ENCODE results near the gene SMPD4. TPM values are rescaled to one million over a fixed set of nuclear protein-coding genes. Genes with fewer than 3 reads are reported as not detected.
"Not testable (repeated sequence)": the region's sequence is repeated elsewhere in the genome, so short reads cannot be mapped to it uniquely, and the experiment has no call there.

SMPD4 gene
- total RNA-seq, 4 donors from 2014 or later, result 34.1 to 74.6 (median 59.0) TPM

- TF ChIP-seq, protein P1, sequence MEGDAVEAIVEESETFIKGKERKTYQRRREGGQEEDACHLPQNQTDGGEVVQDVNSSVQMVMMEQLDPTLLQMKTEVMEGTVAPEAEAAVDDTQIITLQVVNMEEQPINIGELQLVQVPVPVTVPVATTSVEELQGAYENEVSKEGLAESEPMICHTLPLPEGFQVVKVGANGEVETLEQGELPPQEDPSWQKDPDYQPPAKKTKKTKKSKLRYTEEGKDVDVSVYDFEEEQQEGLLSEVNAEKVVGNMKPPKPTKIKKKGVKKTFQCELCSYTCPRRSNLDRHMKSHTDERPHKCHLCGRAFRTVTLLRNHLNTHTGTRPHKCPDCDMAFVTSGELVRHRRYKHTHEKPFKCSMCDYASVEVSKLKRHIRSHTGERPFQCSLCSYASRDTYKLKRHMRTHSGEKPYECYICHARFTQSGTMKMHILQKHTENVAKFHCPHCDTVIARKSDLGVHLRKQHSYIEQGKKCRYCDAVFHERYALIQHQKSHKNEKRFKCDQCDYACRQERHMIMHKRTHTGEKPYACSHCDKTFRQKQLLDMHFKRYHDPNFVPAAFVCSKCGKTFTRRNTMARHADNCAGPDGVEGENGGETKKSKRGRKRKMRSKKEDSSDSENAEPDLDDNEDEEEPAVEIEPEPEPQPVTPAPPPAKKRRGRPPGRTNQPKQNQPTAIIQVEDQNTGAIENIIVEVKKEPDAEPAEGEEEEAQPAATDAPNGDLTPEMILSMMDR (IDR thresholded peaks at IDR 0.05), result peak in 4 of 6 experiments; percentile 87 to 93 (median 92)
- peak in 1 of 2 donors; percentile 52 for TF ChIP-seq POLR2A (IDR thresholded peaks at IDR 0.05)
- Histone ChIP-seq H3K4me3 (replicated peaks in 1 of 3) (peak within 1 kb of the TSS; percentile 41 to 97 (median 89)), H3K4me1 (peaks cover 20 to 29% of the 10 kb centered on the region in 2 donors), H3K27ac (peak within 1 kb of the TSS; percentile 87 to 95 (median 94))
- DNase-seq, result peak; percentile 85 to 88
- H3K36me3 ChIP-seq; H3K27me3 ChIP-seq; H3K9me3 ChIP-seq; intact Hi-C loops (cut with DNase I): not testable (repeated sequence)
- WGBS, 2 donors, result 0% methylated on average over 16 of the region's 86 CpGs; no CpG with 5 or more reads in 1 of the 2 donors
Measured at GRCh38 chr2:130181880-130182682, 679 bp upstream of the SMPD4 start, which contains the start of gene MZT2B. Gene MZT2B (plus strand): TSS chr2:130182262. CDS start chr2:130182283, 21 bp downstream.

DNA sequence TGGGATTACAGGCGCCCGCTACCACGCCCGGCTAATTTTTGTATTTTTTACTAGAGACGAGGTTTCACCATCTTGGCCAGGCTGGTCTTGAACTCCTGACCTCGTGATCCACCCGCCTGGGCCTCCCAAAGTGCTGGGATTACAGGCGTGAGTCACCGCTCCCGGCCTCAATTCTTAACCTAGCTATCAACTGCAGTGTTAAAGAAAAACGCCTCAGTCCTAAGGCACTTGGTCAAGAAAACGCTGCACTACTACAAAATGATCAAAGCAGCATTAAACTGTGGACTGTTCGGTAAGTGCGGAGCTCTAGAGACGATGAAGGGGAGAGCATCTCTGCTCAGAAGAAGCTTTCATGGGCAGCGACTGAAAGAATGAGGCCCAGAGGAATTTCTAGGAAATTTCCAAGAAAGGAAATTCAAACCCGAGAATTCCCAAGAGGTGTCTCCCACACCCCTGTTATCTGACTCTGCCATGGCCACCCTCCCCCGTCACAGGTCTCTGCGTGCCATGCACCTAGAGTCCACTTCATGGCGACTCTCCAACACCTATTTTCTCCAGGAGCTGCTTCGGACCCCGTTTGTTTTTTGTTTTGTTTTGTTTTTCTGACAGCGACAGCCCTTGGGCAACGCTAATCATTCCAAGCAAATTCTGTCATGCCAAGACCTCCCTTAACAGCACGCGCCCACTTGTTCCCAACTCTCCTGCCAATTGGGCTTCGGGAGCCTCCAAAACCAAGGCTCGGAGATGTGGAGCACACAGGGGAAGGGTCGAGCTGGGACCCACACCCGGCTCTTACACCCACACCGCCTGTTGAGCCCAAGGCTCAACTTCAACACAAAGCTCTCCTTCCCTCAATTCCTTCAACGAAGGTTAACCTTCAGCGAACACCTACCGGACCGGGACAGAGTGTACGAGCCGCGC, 738 bp downstream of the SMPD4 start:
- DNase-seq; H3K36me3 ChIP-seq; intact Hi-C loops (cut with DNase I); H3K27me3 ChIP-seq; H3K9me3 ChIP-seq: not testable (repeated sequence)
- peak overlapping the region; percentile 87 to 95 (median 94) for H3K27ac ChIP-seq
- WGBS, 2 donors, result 25 to 28% methylated on average over 35 to 37 of the region's 38 CpGs
- peaks cover 20 to 29% of the 10 kb centered on the region in 2 donors for H3K4me1 ChIP-seq
- peak overlapping the region; percentile 27 to 97 (median 89) for H3K4me3 ChIP-seq (replicated peaks in 1 of 3)

- H3K27me3 ChIP-seq; H3K27ac ChIP-seq; intact Hi-C loops (cut with DNase I); DNase-seq; H3K4me1 ChIP-seq; H3K9me3 ChIP-seq; H3K4me3 ChIP-seq (replicated peaks in 1 of 3): not testable (repeated sequence)
- WGBS, 2 donors, result 93 to 94% methylated on average over 5 of the region's 5 CpGs
- peaks cover 12 to 32% of the 10 kb centered on the region in 2 donors for H3K36me3 ChIP-seq
Measured at GRCh38 chr2:130174866-130175265, 6.5 kb downstream of the SMPD4 start.

GRCh38 chr2:130169896-130170295, 11.5 kb downstream of the SMPD4 start:
- WGBS, 2 donors, result 91 to 98% methylated on average over 7 of the region's 7 CpGs
- H3K27ac ChIP-seq, result no peak overlapping the region
- no peaks in the 10 kb centered on the region for H3K27me3 ChIP-seq
- H3K4me3 ChIP-seq (replicated peaks in 1 of 3), result no peak overlapping the region
- H3K9me3 ChIP-seq, result no peaks in the 10 kb centered on the region
- intact Hi-C loops (cut with DNase I), result no loop called here
- TF ChIP-seq POLR2A (IDR thresholded peaks at IDR 0.05), result no peak
- TF ChIP-seq, protein P1 (IDR thresholded peaks at IDR 0.05), result no peak
- DNase-seq, result no peak
- peaks cover 19 to 56% of the 10 kb centered on the region in 2 donors for H3K36me3 ChIP-seq
- no peaks in the 10 kb centered on the region for H3K4me1 ChIP-seq

DNA sequence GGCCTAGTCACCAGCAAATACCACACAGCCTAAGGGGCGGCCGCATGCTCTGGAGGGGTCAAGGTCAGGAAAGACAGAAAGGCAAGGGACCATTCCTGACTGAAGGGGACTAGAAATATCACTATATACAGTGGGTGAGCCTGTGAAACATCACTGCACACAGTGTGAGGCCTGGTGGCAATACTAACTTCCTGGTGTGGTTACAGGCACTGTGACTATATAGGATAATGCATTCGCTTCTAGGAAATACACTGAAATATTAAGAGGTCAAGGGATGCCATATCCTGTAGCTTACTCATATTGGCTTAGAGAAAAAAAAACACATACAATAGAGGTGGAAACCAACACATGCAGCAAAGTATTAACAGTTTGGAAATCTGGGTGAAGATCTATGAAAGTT, 12.2 kb downstream of the SMPD4 start:
- H3K9me3 ChIP-seq; H3K27me3 ChIP-seq; H3K4me3 ChIP-seq (replicated peaks in 1 of 3); H3K4me1 ChIP-seq; intact Hi-C loops (cut with DNase I); DNase-seq; H3K27ac ChIP-seq: not testable (repeated sequence)
- 93 to 98% methylated on average over 3 of the region's 3 CpGs for WGBS, 2 donors
- peaks cover 23 to 52% of the 10 kb centered on the region in 2 donors for H3K36me3 ChIP-seq

DNA sequence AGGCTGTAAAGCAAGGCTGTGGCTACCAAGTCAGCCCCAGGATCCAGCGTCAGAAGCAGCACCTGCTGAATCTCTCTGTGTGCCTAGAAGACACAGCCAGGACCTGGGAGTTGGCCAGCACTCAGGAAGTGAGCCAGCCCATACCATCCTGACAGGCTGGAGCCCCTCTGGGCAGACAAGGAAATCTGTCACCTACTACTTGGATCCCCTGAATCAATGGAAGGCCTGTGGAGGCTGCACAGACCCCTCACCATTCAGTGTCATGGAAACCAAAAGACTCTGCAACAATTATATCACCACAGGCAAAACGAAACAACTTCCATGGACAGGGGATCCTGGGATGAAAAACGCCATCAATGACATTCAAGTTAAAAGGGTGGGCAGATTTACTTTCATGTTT, 14.8 kb downstream of the SMPD4 start:
- intact Hi-C loops (cut with DNase I); H3K4me3 ChIP-seq (replicated peaks in 1 of 3); H3K27me3 ChIP-seq; H3K27ac ChIP-seq; H3K4me1 ChIP-seq; DNase-seq; H3K9me3 ChIP-seq: not testable (repeated sequence)
- WGBS, 2 donors, result 86 to 93% methylated on average over 3 of the region's 3 CpGs
- H3K36me3 ChIP-seq, result peaks cover 26 to 54% of the 10 kb centered on the region in 2 donors

Measured in thyroid gland (tissue), 4 donors.